ENCODE measurements around the gene CIAO2A.

CIAO2A gene

GRCh38 chr15:64099379-64099778 is 5.7 kb upstream of the CIAO2A start:
- no peak for TF ChIP-seq SIN3A (IDR thresholded peaks at IDR 0.05; ENCODE audit: borderline replicate concordance, insufficient read depth, low read length)
- TF ChIP-seq REST (IDR thresholded peaks at IDR 0.05; ENCODE audit: insufficient read depth in 1 of 2, low read depth in 2 of 2, low read length in 2 of 2), result no peak
- TF ChIP-seq POLR2AphosphoS5 (IDR thresholded peaks at IDR 0.05; ENCODE audit: low read depth, low read length), result no peak
- no peak for TF ChIP-seq TAF1 (IDR thresholded peaks at IDR 0.05; ENCODE audit: borderline replicate concordance, insufficient read depth, low read length)

- TF ChIP-seq SIN3A (IDR thresholded peaks at IDR 0.05; ENCODE audit: borderline replicate concordance, insufficient read depth, low read length) (no peak), FOXP2 (optimal IDR thresholded peaks at IDR 0.05; ENCODE audit: borderline replicate concordance, extremely low read depth, extremely low read length, insufficient read depth) (no peak), TAF1 (IDR thresholded peaks at IDR 0.05; ENCODE audit: borderline replicate concordance, insufficient read depth, low read length) (no peak), REST (IDR thresholded peaks at IDR 0.05; ENCODE audit: insufficient read depth in 1 of 2, low read depth in 2 of 2, low read length in 2 of 2) (no peak), POLR2AphosphoS5 (IDR thresholded peaks at IDR 0.05; ENCODE audit: low read depth, low read length) (no peak)
Measured at GRCh38 chr15:64096668-64097384, 3.2 kb upstream of the CIAO2A start.

- peak; percentile 89 for TF ChIP-seq SIN3A (IDR thresholded peaks at IDR 0.05; ENCODE audit: borderline replicate concordance, insufficient read depth, low read length)
- peak; percentile 76 to 86 for TF ChIP-seq REST (IDR thresholded peaks at IDR 0.05; ENCODE audit: insufficient read depth in 1 of 2, low read depth in 2 of 2, low read length in 2 of 2)
- peak; percentile 89 for TF ChIP-seq FOXP2 (optimal IDR thresholded peaks at IDR 0.05; ENCODE audit: borderline replicate concordance, extremely low read depth, extremely low read length, insufficient read depth)
- peak; percentile 96 for TF ChIP-seq TAF1 (IDR thresholded peaks at IDR 0.05; ENCODE audit: borderline replicate concordance, insufficient read depth, low read length)
- TF ChIP-seq POLR2AphosphoS5 (IDR thresholded peaks at IDR 0.05; ENCODE audit: low read depth, low read length), result peak; percentile 90; the same call in 1 of the 2 replicates
Measured at GRCh38 chr15:64095795-64096667, 2.4 kb upstream of the CIAO2A start, which contains the start of gene SNX1. SNX1 (plus strand) TSS chr15:64095982; CDS start chr15:64096014, 32 bp downstream.

GRCh38 chr15:64095431-64095794 is 1.8 kb upstream of the CIAO2A start:
- TF ChIP-seq TAF1 (IDR thresholded peaks at IDR 0.05; ENCODE audit: borderline replicate concordance, insufficient read depth, low read length) (no peak), POLR2AphosphoS5 (IDR thresholded peaks at IDR 0.05; ENCODE audit: low read depth, low read length) (no peak), REST (IDR thresholded peaks at IDR 0.05; ENCODE audit: insufficient read depth in 1 of 2, low read depth in 2 of 2, low read length in 2 of 2) (no peak), SIN3A (IDR thresholded peaks at IDR 0.05; ENCODE audit: borderline replicate concordance, insufficient read depth, low read length) (no peak), FOXP2 (optimal IDR thresholded peaks at IDR 0.05; ENCODE audit: borderline replicate concordance, extremely low read depth, extremely low read length, insufficient read depth) (no peak)

Data from PFSK-1 (cell line).